ENCODE results near the gene CDH13.

The CDH13 gene

DNA sequence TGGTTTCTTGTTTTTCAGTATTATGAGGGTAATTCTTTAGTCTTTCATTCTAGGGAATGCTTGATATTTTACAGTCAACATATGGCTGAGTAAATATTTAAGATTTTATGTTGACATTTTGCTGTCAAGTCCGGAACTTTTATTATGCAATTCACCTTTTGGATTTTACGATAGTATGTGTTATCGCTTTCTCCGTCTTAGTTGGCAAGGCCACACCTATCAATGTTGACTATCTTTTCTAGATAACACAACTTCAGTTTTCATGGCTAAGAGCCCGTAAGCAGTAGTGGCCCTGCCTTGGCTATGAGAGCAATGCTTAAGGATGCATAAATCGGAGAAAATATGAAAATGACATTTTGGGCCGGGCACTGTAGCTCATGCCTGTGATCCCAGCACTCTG, 39.5 kb upstream of the CDH13 start:
- TF ChIP-seq CTCF (IDR thresholded peaks at IDR 0.05), result no peak
- TF ChIP-seq ZFX (IDR thresholded peaks at IDR 0.05; ENCODE audit: borderline replicate concordance), result no peak
- no peak overlapping the region for H3K27ac ChIP-seq

GRCh38 chr16:82589407-82589806, 37.4 kb upstream of the CDH13 start:
- H3K27ac ChIP-seq, result no peak overlapping the region
- no peak for TF ChIP-seq ZFX (IDR thresholded peaks at IDR 0.05; ENCODE audit: borderline replicate concordance)

- no peak overlapping the region for H3K27ac ChIP-seq
- TF ChIP-seq CTCF (IDR thresholded peaks at IDR 0.05), result no peak
- TF ChIP-seq ZFX (IDR thresholded peaks at IDR 0.05; ENCODE audit: borderline replicate concordance), result no peak
Observed at GRCh38 chr16:82594114-82594513, 32.7 kb upstream of the CDH13 start.

DNA sequence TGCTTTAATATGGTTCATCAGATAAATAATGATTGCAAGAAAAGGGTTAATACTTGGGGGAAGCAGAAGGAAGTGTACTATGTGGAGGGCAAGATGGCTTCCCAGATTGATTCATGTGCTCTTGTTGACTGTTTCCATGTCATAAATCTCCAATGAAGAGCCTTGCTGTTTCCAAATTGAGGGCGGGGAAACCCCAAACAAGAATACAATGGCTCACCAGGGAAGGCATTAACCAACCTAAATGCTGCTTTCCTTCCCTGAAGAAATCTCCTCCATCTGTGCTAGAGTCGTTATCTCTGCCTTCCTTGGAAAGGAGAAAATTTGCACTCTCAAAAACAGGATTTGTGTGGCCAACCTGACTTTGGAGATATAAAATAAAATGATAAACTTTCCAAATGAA, 28.0 kb upstream of the CDH13 start:
- TF ChIP-seq ZFX (IDR thresholded peaks at IDR 0.05; ENCODE audit: borderline replicate concordance) (no peak), CTCF (IDR thresholded peaks at IDR 0.05) (no peak)

GRCh38 chr16:82601989-82602640, 24.7 kb upstream of the CDH13 start:
- H3K27ac ChIP-seq, result no peak overlapping the region
- TF ChIP-seq CTCF (IDR thresholded peaks at IDR 0.05) (no peak), ZFX (IDR thresholded peaks at IDR 0.05; ENCODE audit: borderline replicate concordance) (no peak)

More for the DNA sequence above, 28.0 kb upstream of the CDH13 start:
- H3K27ac ChIP-seq, result no peak overlapping the region

DNA sequence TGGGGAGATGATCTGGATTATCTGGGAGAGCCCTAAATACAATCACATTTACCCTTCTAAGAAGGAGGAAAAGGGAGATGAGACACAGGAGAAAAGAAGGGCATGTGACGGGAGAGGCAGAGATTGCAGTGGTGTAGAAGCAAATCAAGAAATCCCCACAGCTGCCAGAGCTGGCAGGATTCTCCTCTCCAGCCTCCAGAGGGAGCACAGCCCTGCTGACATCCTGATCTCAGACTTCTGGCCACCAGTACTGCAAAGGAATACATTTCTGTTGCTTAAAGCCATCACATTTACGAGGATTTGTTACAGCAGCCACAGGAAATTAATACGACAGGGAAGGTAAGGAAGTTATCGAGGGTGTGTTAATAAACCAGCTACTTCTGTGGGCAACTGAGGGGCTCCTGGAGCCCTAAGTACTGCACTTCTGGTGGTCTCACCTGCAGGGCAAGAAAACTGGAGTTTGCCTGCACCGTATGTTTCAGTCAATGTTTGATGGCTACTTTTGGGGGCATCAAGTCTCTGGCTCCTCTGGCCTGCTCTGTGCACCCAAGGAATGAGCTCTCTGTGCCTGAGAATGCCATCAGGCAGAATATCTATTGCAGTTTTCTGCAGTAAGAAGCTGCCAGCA, 22.9 kb upstream of the CDH13 start:
- no peak overlapping the region for H3K27ac ChIP-seq
- TF ChIP-seq CTCF (IDR thresholded peaks at IDR 0.05), result no peak; the same call in 1 of the 2 replicates
- no peak for TF ChIP-seq ZFX (IDR thresholded peaks at IDR 0.05; ENCODE audit: borderline replicate concordance)

DNA sequence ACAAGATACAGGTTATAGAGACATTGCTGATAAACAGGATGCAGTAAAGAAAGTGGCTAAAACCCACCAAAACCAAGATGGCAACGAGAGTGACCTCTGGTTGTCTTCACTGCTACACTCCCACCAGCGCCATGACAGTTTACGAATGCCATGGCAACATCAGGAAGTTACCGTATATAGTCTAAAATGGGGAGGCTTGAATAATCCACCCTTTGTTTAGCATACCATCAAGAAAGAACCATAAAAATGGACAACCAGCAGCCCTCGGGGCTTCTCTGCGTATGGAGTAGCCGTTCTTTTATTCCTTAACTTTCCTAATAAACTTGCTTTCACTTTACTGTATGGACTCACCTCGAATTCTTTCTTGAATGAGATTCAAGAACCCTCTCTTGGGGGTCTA, 21.7 kb upstream of the CDH13 start:
- no peak overlapping the region for H3K27ac ChIP-seq
- no peak for TF ChIP-seq ZFX (IDR thresholded peaks at IDR 0.05; ENCODE audit: borderline replicate concordance)
- TF ChIP-seq CTCF (IDR thresholded peaks at IDR 0.05), result no peak
